Endothelial cell of umbilical vein (primary cell): ENCODE data around the gene KRT17.

Experiments used
- CTCF ChIP-seq, 2 donors: IDR thresholded peaks; 1 replicate in 1 of 2; 2 replicates in 1 of 2; pipeline ENCODE4 v1.5.1; 2011; ENCODE audit warnings: low read length in 2 of 2, mild to moderate bottlenecking in 2 of 2, moderate library complexity in 2 of 2, control low read depth in 1 of 2, inconsistent platforms in 1 of 2, low read depth in 1 of 2; ENCODE audit not compliant: insufficient read depth in 1 of 2; ENCODE audit errors: extremely low read depth in 1 of 2
- EZH2 ChIP-seq: IDR thresholded peaks from 2 replicates; pipeline ENCODE4 v1.6.1; 2012; ENCODE audit warnings: borderline replicate concordance, low read depth, mild to moderate bottlenecking, moderate library complexity, low read length, inconsistent platforms; ENCODE audit not compliant: severe bottlenecking
- FOS ChIP-seq: IDR thresholded peaks from 2 replicates; pipeline ENCODE4 v1.6.1; 2011; ENCODE audit warnings: mild to moderate bottlenecking, low read length, moderate library complexity, borderline replicate concordance; ENCODE audit not compliant: insufficient read depth
- GATA2 ChIP-seq: IDR thresholded peaks from 2 replicates; pipeline ENCODE4 v1.7.0; 2011; ENCODE audit warnings: low read depth, mild to moderate bottlenecking, moderate library complexity, mixed read lengths, low read length; ENCODE audit not compliant: insufficient read length, insufficient read depth
- JUN ChIP-seq: IDR thresholded peaks from 2 replicates; pipeline ENCODE4 v1.6.1; 2011; ENCODE audit warnings: borderline replicate concordance, low read depth; ENCODE audit not compliant: insufficient read length, insufficient read depth
- MAX ChIP-seq: IDR thresholded peaks from 2 replicates; pipeline ENCODE4 v1.6.1; 2011; ENCODE audit not compliant: insufficient read depth, insufficient read length
- MYC ChIP-seq: IDR thresholded peaks from one replicate; pipeline ENCODE4 v1.6.1; 2011; ENCODE audit warnings: mild to moderate bottlenecking, low read depth, low read length
- POLR2A ChIP-seq: IDR thresholded peaks from 2 replicates; pipeline ENCODE4 v1.6.1; 2012; ENCODE audit warnings: low read depth, mild to moderate bottlenecking, control low read depth, low read length
- POLR2AphosphoS5 ChIP-seq: IDR thresholded peaks from 2 replicates; pipeline ENCODE4 v1.6.1; 2012; ENCODE audit warnings: low read depth, mild to moderate bottlenecking, control low read depth, low read length, moderate library complexity; ENCODE audit not compliant: insufficient read depth

DNA sequence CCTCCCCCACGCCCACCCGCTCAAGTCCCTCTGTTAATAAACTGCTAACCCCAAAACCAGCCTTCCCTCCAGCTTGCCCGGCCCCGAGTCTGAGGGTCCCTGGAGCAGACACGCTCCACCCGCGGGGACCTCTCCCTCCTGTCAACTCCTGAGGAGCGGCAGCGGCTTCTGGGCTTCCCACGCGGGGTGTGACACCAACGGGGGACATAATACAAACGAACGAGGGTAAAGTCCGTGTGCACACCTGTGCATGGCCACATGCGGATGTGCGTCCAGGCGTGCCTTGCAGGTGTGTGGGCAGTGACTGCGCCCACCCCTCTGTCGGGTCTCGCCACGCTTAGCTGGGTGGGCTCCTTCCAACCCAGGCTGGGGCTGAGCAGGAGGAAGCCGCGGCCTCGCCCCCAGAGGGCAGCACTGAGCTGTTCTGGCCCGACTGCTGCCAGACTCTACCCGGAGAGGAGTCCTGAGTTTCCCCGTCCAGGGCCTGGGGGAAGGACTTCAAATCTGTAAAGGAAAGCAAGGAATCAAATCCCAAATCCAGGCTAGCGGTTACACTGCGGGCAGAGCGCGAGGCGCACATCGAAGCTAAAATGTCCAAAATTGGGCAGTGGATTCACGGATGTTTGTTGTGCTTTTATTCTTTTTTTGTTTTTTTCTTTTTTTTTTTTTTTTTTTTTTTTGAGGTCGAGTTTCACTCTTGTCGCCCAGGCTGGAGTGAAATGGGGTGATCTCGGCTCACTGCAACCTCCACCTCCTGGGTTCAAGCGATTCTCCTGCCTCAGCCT, 24.2 kb upstream of the KRT17 start:
- TF ChIP-seq CTCF (IDR thresholded peaks at IDR 0.05; ENCODE audit: extremely low read depth in 1 of 2, insufficient read depth in 1 of 2, low read depth in 1 of 2, low read length in 2 of 2) (peak; percentile 96 to 98), EZH2 (no peak), POLR2A (no peak), MYC (no peak), POLR2AphosphoS5 (no peak), FOS (no peak), MAX (no peak), JUN (no peak), GATA2 (no peak)
